Measurements from ENCODE around the gene PLPP3. TPM values are rescaled to one million over a fixed set of nuclear protein-coding genes. Genes with fewer than 3 reads are reported as not detected.
A peak's percentile ranks its signal among the peaks of the same experiment; 100 is the strongest.
"Not testable (repeated sequence)": the region's sequence is repeated elsewhere in the genome, so short reads cannot be mapped to it uniquely, and the experiment has no call there.

The PLPP3 gene
- total RNA-seq: not detected

DNA sequence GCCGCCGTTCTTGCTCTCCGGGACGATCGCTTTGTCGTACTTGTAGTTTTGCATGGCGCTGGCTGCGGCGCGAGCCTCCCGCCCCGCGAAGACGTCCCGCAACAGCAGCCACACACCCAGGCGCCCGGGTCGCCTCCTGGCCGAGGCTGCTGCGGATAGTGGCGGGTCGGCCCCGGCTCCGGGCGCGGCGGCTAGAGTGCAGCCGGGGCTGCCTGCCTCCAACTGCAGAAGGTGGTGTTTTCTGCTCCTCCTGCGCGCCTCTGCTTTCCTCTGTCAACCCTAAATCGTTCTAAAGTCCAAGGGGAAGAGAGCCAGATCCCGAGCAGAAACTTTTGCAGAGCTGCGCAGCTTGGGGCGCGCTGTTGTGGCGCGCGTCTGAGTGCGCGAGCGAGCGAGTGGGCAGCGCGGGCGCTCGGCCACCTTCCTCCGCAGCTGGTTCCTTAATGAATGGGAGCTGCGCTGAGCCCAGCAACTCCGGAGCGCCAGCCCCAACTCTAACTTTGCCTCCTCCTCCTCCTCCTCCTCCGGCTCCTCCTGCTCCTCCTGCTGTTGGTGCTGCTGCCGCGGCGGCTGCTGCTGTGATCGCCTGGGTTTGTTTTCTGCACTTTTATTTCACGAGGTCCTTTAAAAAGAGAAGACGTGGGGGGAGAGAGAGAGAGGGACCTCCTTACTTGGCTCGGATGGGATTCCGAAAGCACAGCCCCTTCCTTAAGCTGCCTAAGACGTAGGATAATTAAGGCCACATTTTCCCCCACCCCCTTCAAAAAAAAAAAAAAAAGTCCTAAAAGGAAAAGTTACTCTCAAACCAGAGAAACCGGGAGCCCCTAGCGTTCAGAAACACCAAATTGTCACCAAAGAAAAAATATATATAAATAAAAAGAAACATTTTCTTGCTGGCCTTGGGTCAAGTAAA lies at the start of gene PLPP3:
PLPP3 (minus strand) TSS at position 601 of the 913 bp plus-strand sequence; CDS start at position 54, 547 bp downstream.
- intact Hi-C loops (cut with micrococcal nuclease): no loop called here
- CTCF ChIA-PET: interaction anchor here (0.6 to 1.0 kb wide), 2 partner anchors 10 to 171 kb away, joined by 3 to 6 read pairs; no protein-coding TSS in a partner anchor
- no peaks in the 10 kb centered on the region for H3K9me3 Mint-ChIP-seq
- peak; percentile 11 for DNase-seq
- H3K27ac Mint-ChIP-seq: no peak within 1 kb of the TSS
- H3K4me1 Mint-ChIP-seq (ENCODE audit: low read depth): no peaks in the 10 kb centered on the region
- H3K36me3 Mint-ChIP-seq (ENCODE audit: low read depth): no peaks in the 10 kb centered on the region
- peaks cover 41% of the 10 kb centered on the region for H3K27me3 Mint-ChIP-seq (ENCODE audit: low read depth)
- peak within 1 kb of the TSS; percentile 67 for H3K4me3 Mint-ChIP-seq

DNA sequence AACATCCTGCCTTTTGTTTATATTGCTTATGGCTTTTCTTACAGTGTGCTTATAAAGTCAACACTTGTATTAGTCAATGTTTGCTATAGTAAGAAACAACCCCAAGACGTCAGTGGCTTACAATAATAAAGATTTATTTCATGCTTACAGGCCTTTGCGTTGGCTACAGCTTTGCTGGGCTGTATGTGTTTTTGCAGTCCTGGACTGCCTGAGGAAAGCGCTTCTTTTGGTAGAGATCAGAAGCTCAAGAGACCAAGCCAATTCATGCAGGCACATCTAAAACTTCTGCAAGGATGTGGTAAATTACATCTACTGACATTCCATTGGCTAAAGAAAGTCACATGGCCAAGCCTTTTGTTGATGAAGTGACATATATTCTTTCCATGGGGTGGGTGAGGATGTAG lies 48.3 kb upstream of the PLPP3 start:
- CTCF ChIA-PET: no interaction called here
- intact Hi-C loops (cut with micrococcal nuclease): no loop called here
- Mint-ChIP-seq H3K27me3 (ENCODE audit: low read depth) (peaks cover 8% of the 10 kb centered on the region), H3K4me1 (ENCODE audit: low read depth) (no peaks in the 10 kb centered on the region), H3K36me3 (ENCODE audit: low read depth) (no peaks in the 10 kb centered on the region), H3K27ac (no peak overlapping the region), H3K9me3 (no peaks in the 10 kb centered on the region), H3K4me3 (no peak overlapping the region)
- DNase-seq: no peak

DNA sequence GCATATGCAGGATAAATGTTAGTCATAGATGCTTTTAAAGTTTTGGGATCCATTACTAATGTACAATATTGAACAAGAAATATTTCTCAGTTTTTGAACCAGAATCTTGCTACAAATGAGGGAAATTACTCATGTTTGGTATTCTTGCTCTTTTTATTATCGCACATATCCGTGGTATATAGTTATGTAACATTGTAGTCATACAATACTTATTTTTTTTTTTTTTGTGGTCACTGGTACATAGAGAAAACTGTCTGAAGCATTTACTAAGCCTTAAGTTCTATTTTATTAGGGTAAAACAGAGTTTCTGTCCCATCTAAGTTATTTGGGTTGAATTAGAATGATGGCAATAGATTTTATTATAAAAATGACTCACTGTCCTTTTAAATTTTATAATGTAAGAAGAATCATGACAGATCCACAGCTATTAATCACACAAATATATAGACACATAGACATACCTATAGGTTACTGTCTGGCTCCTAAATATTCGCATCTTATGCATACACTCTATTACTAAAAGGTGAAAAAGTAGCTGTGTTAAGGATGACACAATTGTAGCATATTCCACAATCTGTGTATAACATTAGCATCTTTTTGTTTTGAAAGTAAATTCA lies 47.8 kb upstream of the PLPP3 start:
- Mint-ChIP-seq H3K27ac (no peak overlapping the region), H3K4me1 (ENCODE audit: low read depth) (no peaks in the 10 kb centered on the region), H3K36me3 (ENCODE audit: low read depth) (no peaks in the 10 kb centered on the region), H3K27me3 (ENCODE audit: low read depth) (peaks cover 8% of the 10 kb centered on the region), H3K4me3 (no peak overlapping the region), H3K9me3 (no peaks in the 10 kb centered on the region)
- no peak for DNase-seq
- intact Hi-C loops (cut with micrococcal nuclease): no loop called here
- CTCF ChIA-PET: no interaction called here

DNA sequence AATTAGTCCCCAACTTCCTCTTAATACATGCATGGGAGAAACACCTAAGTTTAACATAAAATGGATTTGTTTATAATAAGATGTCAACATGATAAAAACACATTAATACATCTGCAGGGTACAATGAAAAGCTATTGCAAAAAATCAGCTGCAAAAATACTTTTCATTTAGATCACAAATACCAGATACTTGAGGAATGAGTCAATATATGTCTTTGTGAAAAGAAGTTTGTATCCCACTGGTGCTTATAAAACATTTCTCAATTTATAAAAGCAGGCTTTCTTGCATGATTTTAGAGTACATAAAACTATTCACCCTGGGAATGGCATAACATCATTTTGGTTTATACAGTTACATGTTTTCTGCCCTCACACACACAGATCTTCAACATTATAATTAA lies 47.2 kb upstream of the PLPP3 start:
- intact Hi-C loops (cut with micrococcal nuclease): no loop called here
- no peaks in the 10 kb centered on the region for H3K36me3 Mint-ChIP-seq (ENCODE audit: low read depth)
- H3K27me3 Mint-ChIP-seq (ENCODE audit: low read depth): peaks cover 8% of the 10 kb centered on the region
- DNase-seq: no peak
- H3K9me3 Mint-ChIP-seq: no peaks in the 10 kb centered on the region
- no peak overlapping the region for H3K4me3 Mint-ChIP-seq
- CTCF ChIA-PET: no interaction called here
- no peak overlapping the region for H3K27ac Mint-ChIP-seq
- no peaks in the 10 kb centered on the region for H3K4me1 Mint-ChIP-seq (ENCODE audit: low read depth)

DNA sequence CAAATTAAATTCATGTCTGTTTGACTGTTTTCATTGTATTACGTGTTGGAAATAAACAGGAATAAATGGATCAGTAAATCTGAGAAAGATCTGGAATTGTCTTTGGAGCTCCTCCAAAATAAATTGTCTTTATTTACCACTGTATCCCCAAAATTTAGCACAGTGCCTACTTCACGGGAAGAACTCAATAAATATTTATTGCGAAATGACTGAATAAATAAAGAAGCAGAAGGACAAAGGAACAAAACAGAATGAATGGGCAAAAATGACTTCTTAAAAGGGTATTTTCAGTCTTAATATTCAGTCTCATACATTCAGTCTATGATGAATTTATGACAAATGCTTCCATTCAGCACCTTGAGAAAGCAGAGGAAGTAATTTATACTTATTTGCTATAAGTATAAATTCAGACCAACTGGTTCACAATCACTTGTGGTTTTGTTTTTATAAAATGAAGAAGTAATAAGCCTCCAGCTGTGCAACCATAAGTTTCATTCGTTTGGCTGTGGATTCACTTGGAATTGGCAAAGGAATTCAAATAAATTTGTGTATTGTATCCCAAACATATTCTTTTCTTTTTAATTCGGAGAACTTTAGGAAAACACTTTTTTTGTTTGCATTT lies 46.6 kb upstream of the PLPP3 start:
- no peak for DNase-seq
- no peaks in the 10 kb centered on the region for H3K9me3 Mint-ChIP-seq
- peaks cover 8% of the 10 kb centered on the region for H3K27me3 Mint-ChIP-seq (ENCODE audit: low read depth)
- no peaks in the 10 kb centered on the region for H3K4me1 Mint-ChIP-seq (ENCODE audit: low read depth)
- no peaks in the 10 kb centered on the region for H3K36me3 Mint-ChIP-seq (ENCODE audit: low read depth)
- intact Hi-C loops (cut with micrococcal nuclease): no loop called here
- H3K4me3 Mint-ChIP-seq: no peak overlapping the region
- no peak overlapping the region for H3K27ac Mint-ChIP-seq
- CTCF ChIA-PET: no interaction called here

DNA sequence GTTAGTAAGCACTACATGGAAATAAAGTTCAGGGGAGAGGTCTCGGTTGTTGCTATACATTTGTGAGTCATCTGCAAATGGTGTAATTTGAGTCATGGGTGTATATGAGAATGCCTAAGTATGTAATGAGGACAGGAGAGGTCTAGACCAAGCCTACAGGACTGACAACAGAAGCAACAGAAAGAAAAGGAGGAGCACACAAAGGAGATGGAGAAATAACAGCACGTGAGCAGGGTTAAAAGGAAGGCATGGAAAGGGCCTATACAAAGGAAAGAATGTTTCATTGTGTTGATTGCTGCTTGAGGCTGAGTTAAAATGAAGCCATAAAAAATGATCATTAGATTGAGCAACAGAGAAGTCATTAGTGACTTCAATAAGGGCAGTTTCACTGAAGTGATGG lies 37.8 kb upstream of the PLPP3 start:
- H3K36me3 Mint-ChIP-seq (ENCODE audit: low read depth): no peaks in the 10 kb centered on the region
- H3K4me1 Mint-ChIP-seq (ENCODE audit: low read depth): no peaks in the 10 kb centered on the region
- intact Hi-C loops (cut with micrococcal nuclease): no loop called here
- no peak overlapping the region for H3K4me3 Mint-ChIP-seq
- H3K27ac Mint-ChIP-seq: no peak overlapping the region
- no peak for DNase-seq
- CTCF ChIA-PET: no interaction called here
- H3K27me3 Mint-ChIP-seq (ENCODE audit: low read depth): no peaks in the 10 kb centered on the region
- peaks cover 12% of the 10 kb centered on the region for H3K9me3 Mint-ChIP-seq

DNA sequence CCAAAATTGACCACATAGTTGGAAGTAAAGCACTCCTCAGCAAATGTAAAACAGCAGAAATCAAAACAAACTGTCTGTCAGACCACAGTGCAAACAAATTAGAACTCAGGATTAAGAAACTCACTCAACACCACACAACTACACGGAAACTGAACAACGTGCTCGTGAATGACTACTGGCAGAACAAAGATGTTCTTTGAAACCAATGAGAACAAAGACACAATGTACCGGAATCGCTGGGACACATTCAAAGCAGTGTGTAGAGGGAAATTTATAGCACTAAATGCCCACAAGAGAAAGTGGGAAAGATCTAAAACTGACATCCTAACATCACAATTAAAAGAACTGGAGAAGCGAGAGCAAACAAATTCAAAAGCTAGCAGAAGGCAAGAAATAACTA lies 31.4 kb upstream of the PLPP3 start:
- H3K4me3 Mint-ChIP-seq; DNase-seq; H3K36me3 Mint-ChIP-seq (ENCODE audit: low read depth); H3K27ac Mint-ChIP-seq; H3K4me1 Mint-ChIP-seq (ENCODE audit: low read depth); H3K27me3 Mint-ChIP-seq (ENCODE audit: low read depth); intact Hi-C loops (cut with micrococcal nuclease); CTCF ChIA-PET: not testable (repeated sequence)
- peaks cover 18% of the 10 kb centered on the region for H3K9me3 Mint-ChIP-seq

DNA sequence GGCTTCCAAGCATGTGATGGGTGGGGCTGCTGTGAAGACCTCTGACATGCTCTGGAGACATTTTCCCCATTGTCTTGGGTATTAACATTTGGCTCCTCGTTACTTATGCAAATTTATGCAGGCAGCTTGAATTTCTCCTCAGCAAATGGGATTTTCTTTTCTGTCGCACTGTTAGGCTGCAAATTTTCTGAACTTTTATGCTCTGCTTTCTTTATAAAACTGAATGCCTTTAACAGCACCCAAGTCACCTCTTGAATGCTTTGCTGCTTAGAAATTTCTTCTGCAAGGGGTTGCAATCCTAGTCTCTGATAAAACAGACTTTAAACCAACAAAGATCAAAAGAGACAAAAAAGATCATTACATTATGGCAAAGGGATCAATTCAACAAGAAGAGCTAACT lies 30.7 kb upstream of the PLPP3 start:
- peaks cover 18% of the 10 kb centered on the region for H3K9me3 Mint-ChIP-seq
- intact Hi-C loops (cut with micrococcal nuclease); H3K4me1 Mint-ChIP-seq (ENCODE audit: low read depth); H3K4me3 Mint-ChIP-seq; CTCF ChIA-PET; H3K36me3 Mint-ChIP-seq (ENCODE audit: low read depth); H3K27ac Mint-ChIP-seq; DNase-seq; H3K27me3 Mint-ChIP-seq (ENCODE audit: low read depth): not testable (repeated sequence)

DNA sequence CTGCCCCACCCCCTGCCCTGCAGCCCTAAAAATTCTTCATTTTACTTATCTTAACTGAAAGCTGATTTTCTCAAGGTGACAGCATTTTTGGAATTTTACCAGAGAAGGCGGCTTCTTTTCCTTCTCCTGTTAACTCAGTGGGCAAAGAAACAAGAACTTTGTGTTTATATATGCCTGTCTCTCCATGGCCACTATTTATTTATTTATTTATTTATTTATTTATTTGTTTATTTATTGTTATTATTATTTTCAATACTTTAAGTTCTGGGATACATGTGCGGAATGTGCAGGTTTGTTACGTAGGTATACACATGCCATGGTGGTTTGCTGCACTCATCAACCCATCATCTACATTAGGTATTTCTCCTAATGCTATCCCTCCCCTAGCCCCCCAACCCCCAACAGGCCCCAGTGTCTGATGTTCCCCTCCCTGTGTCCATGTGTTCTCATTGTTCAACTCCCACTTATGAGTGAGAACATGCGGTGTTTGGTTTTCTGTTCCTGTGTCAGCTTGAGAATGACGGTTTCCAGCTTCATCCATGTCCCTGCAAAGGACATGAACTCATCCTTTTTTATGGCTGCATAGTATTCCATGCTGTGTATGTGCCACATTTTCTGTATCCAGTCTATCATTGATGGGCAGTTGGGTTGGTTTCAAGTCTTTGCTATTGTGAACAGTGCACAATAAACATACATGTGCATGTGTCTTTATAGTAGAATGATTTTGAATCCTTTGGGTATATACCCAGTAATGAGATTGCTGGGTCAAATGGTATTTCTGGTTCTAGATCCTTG lies 16.2 kb upstream of the PLPP3 start:
- intact Hi-C loops (cut with micrococcal nuclease); H3K4me1 Mint-ChIP-seq (ENCODE audit: low read depth); H3K36me3 Mint-ChIP-seq (ENCODE audit: low read depth); CTCF ChIA-PET; H3K27me3 Mint-ChIP-seq (ENCODE audit: low read depth); H3K27ac Mint-ChIP-seq; DNase-seq; H3K9me3 Mint-ChIP-seq; H3K4me3 Mint-ChIP-seq: not testable (repeated sequence)

DNA sequence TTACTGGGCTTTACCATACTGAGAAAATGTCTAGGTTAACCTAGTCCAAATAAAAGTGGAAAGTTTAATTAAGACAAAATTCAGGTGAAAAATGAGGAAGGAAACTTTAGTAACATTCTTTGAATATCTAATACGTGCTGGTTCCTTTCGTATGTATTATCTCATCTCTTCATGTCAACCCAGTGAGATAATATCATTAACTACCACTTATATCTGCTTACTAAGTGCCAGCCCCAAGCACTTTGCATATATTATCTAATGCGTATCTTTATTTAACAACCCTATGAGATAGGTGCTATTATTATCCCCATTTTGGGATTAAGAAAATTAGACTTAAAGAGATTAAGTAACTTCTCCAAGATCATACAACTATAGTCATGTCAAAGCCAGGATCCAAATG lies 12.5 kb upstream of the PLPP3 start:
- no peak overlapping the region for H3K4me3 Mint-ChIP-seq
- CTCF ChIA-PET: interaction anchor here (0.6 kb wide), 1 partner anchor 951 kb away, joined by 3 read pairs; no protein-coding TSS in a partner anchor
- peaks cover 2% of the 10 kb centered on the region for H3K27me3 Mint-ChIP-seq (ENCODE audit: low read depth)

DNA sequence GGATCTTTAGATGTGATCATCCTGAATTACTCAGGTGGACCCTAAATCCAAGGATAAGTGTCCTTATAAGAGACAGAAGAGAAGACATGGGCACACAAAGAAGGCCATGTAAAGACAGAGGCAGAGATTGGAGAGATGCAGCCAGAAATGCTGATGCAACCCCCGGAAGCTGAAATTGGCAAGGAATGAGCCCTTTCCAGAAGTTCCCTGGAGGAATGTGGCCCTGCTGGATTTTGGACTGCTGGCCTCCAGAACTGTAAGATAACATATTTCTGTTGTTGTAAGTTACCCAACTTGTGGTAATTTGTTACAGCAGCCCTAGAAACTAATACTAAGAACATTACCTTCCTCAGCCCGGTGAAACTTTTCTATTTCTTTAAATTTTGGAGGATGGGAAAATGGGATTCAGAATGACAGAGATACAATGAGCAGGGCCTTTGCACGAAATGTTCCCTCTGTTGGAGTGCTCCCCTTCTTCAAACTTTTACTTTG lies 11.2 kb upstream of the PLPP3 start:
- Mint-ChIP-seq H3K4me3 (no peak overlapping the region), H3K27me3 (ENCODE audit: low read depth) (no peaks in the 10 kb centered on the region), H3K9me3 (peaks cover 4% of the 10 kb centered on the region), H3K4me1 (ENCODE audit: low read depth) (no peaks in the 10 kb centered on the region), H3K36me3 (ENCODE audit: low read depth) (peaks cover 2% of the 10 kb centered on the region), H3K27ac (no peak overlapping the region)
- intact Hi-C loops (cut with micrococcal nuclease): no loop called here
- CTCF ChIA-PET: no interaction called here
- DNase-seq: no peak

More for the DNA sequence above, 12.5 kb upstream of the PLPP3 start:
- Mint-ChIP-seq H3K9me3 (peaks cover 9% of the 10 kb centered on the region), H3K4me1 (ENCODE audit: low read depth) (no peaks in the 10 kb centered on the region), H3K36me3 (ENCODE audit: low read depth) (peaks cover 2% of the 10 kb centered on the region), H3K27ac (no peak overlapping the region)
- DNase-seq: no peak
- intact Hi-C loops (cut with micrococcal nuclease): no loop called here

DNA sequence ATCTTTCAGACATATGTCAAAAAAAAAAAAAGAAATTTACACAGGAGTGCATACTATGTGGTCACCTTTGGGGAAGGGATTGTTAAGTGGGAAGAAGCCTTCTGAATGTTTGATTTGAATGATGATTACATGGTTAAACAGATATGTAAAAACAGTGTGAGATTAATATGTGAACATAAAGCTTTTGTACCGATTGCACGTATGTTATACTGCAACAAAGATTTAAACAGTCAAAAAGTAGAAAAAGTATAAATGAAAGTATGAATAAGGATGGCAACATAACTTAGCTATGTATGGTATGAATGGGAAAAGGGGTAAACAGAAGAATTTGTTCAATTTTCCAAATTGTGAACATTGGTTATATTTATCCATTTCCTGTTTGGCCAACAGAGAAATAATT lies 10.0 kb upstream of the PLPP3 start:
- Mint-ChIP-seq H3K27ac (no peak overlapping the region), H3K36me3 (ENCODE audit: low read depth) (peaks cover 2% of the 10 kb centered on the region), H3K4me1 (ENCODE audit: low read depth) (no peaks in the 10 kb centered on the region), H3K4me3 (no peak overlapping the region), H3K27me3 (ENCODE audit: low read depth) (no peaks in the 10 kb centered on the region), H3K9me3 (peaks cover 4% of the 10 kb centered on the region)
- DNase-seq: no peak
- CTCF ChIA-PET: interaction anchor here (0.6 kb wide), 1 partner anchor 10 kb away, joined by 6 read pairs; no protein-coding TSS in a partner anchor
- intact Hi-C loops (cut with micrococcal nuclease): loop anchor here (5.0 to 10.0 kb wide), 3 partner anchors 1115 to 1645 kb away; no protein-coding TSS in a partner anchor

Measured in activated naive CD4-positive, alpha-beta T cell treated with anti-CD3 and anti-CD28 coated beads for 36 hours (primary cell).